WTC11 (cell line): ENCODE data around the gene DOK7. TPM values are rescaled to one million over a fixed set of nuclear protein-coding genes. Genes with fewer than 3 reads are reported as not detected.
A peak's percentile ranks its signal among the peaks of the same experiment; 100 is the strongest.

Source experiments
- ATAC-seq: fragments of 200-7000 bp; cut with Tn5 transposase; 2 replicates; pipeline ENCODE4 v1.10.0; 2021; ENCODE audit warnings: mild to moderate bottlenecking, moderate library complexity
- CTCF ChIA-PET: fragments of 300-600 bp; sonication (Branson Sonifier 250); formaldehyde crosslinking; loops from one replicate; lab custom pipeline; 2021; ENCODE audit warnings: antibody characterized with exemption; lab: Charles Lee
- POLR2A ChIA-PET: fragments of 350-600 bp; sonication (Branson Sonifier 250); formaldehyde crosslinking; loops from one replicate; lab custom pipeline; 2021; ENCODE audit warnings: antibody characterized with exemption; lab: Charles Lee
- DNase-seq: peaks from one replicate; pipeline ENCODE4 v3.0.0; 2021; ENCODE audit warnings: low spot score
- H3K27ac Mint-ChIP-seq: 2 replicates; pipeline ENCODE4 v1.8.0; 2021; ENCODE audit warnings: mixed read lengths
- H3K27me3 Mint-ChIP-seq: 2 replicates; pipeline ENCODE4 v1.8.0; 2021; ENCODE audit warnings: low read depth, mild to moderate bottlenecking, moderate library complexity, mixed read lengths
- H3K36me3 Mint-ChIP-seq: 2 replicates; pipeline ENCODE4 v1.8.0; 2021; ENCODE audit warnings: mixed read lengths
- H3K4me1 Mint-ChIP-seq: 2 replicates; pipeline ENCODE4 v1.8.0; 2022; ENCODE audit warnings: mixed read lengths
- H3K4me3 Mint-ChIP-seq: 2 replicates; pipeline ENCODE4 v1.8.0; 2021; ENCODE audit warnings: mild to moderate bottlenecking, moderate library complexity, mixed read lengths
- H3K9me3 Mint-ChIP-seq: 2 replicates; pipeline ENCODE4 v1.8.0; 2021; ENCODE audit warnings: mixed read lengths
- AR ChIP-seq: fragments of 250-450 bp; sonication (Bioruptor Pico); IDR thresholded peaks from 2 replicates; pipeline ENCODE4 v1.9.0; 2021; ENCODE audit warnings: mild to moderate bottlenecking
- ATF1 ChIP-seq: sonication (generic); formaldehyde crosslinking; IDR thresholded peaks from 2 replicates; pipeline ENCODE4 v1.8.1; 2023; ENCODE audit warnings: mild to moderate bottlenecking, moderate library complexity, missing genetic modification reagents
- CBFB ChIP-seq: sonication (generic); formaldehyde crosslinking; IDR thresholded peaks from 2 replicates; pipeline ENCODE4 v1.8.1; 2022; ENCODE audit warnings: mild to moderate bottlenecking, low read depth, missing genetic modification reagents
- E2F1 ChIP-seq: sonication (generic); formaldehyde crosslinking; IDR thresholded peaks from 2 replicates; pipeline ENCODE4 v1.8.0; 2022; ENCODE audit warnings: mild to moderate bottlenecking, missing genetic modification reagents
- E2F4 ChIP-seq: sonication (generic); formaldehyde crosslinking; IDR thresholded peaks from 2 replicates; pipeline ENCODE4 v1.8.1; 2022; ENCODE audit warnings: low read depth, mild to moderate bottlenecking, moderate library complexity, missing genetic modification reagents, borderline replicate concordance
- FOXJ3 ChIP-seq: sonication (generic); formaldehyde crosslinking; IDR thresholded peaks from 2 replicates; pipeline ENCODE4 v1.9.0; 2021; ENCODE audit warnings: missing genetic modification reagents, mild to moderate bottlenecking, borderline replicate concordance
- HMGA2 ChIP-seq: fragments of 250-450 bp; sonication (Bioruptor Pico); IDR thresholded peaks from 2 replicates; pipeline ENCODE4 v1.4.0; 2021; ENCODE audit warnings: mild to moderate bottlenecking, moderate library complexity
- IRF1 ChIP-seq: sonication (generic); formaldehyde crosslinking; IDR thresholded peaks from 2 replicates; pipeline ENCODE4 v1.8.0; 2023; ENCODE audit warnings: missing genetic modification reagents
- IRF2 ChIP-seq: sonication (generic); formaldehyde crosslinking; IDR thresholded peaks from 2 replicates; pipeline ENCODE4 v1.8.0; 2022; ENCODE audit warnings: low read depth, missing genetic modification reagents, borderline replicate concordance
- JAZF1 ChIP-seq: fragments of 250-450 bp; sonication (Bioruptor Pico); IDR thresholded peaks from 2 replicates; pipeline ENCODE4 v1.9.0; 2021; ENCODE audit warnings: moderate library complexity, mild to moderate bottlenecking, inconsistent platforms
- KAT7 ChIP-seq: sonication (generic); formaldehyde crosslinking; IDR thresholded peaks from 2 replicates; pipeline ENCODE4 v1.8.1; 2023; ENCODE audit warnings: missing genetic modification reagents, mild to moderate bottlenecking, borderline replicate concordance
- MLX ChIP-seq: sonication (generic); formaldehyde crosslinking; IDR thresholded peaks from 2 replicates; pipeline ENCODE4 v1.8.1; 2023; ENCODE audit warnings: mild to moderate bottlenecking, missing genetic modification reagents, moderate library complexity
- NFATC4 ChIP-seq: fragments of 250-450 bp; sonication (Bioruptor Pico); IDR thresholded peaks from 2 replicates; pipeline ENCODE4 v1.9.0; 2021; ENCODE audit warnings: mild to moderate bottlenecking
- NR1H2 ChIP-seq: sonication (generic); formaldehyde crosslinking; IDR thresholded peaks from 2 replicates; pipeline ENCODE4 v1.9.0; 2021; ENCODE audit warnings: mild to moderate bottlenecking, moderate library complexity, missing genetic modification reagents
- PREB ChIP-seq: sonication (generic); formaldehyde crosslinking; IDR thresholded peaks from 2 replicates; pipeline ENCODE4 v1.8.1; 2022; ENCODE audit warnings: mild to moderate bottlenecking, missing genetic modification reagents, moderate library complexity, borderline replicate concordance
- PRRX2 ChIP-seq: fragments of 250-450 bp; sonication (Bioruptor Pico); IDR thresholded peaks from 2 replicates; pipeline ENCODE4 v1.8.0; 2021; ENCODE audit warnings: mild to moderate bottlenecking
- RELA ChIP-seq: sonication (generic); formaldehyde crosslinking; IDR thresholded peaks from 2 replicates; pipeline ENCODE4 v1.8.1; 2022; ENCODE audit warnings: missing genetic modification reagents, mild to moderate bottlenecking, borderline replicate concordance
- STAT6 ChIP-seq: sonication (generic); formaldehyde crosslinking; conservative IDR thresholded peaks from 2 replicates; pipeline ENCODE4 v1.8.1; 2023; ENCODE audit warnings: mild to moderate bottlenecking, low read depth, missing genetic modification reagents, moderate library complexity
- TCF7 ChIP-seq: sonication (generic); formaldehyde crosslinking; IDR thresholded peaks from 2 replicates; pipeline ENCODE4 v1.8.0; 2022; ENCODE audit warnings: mild to moderate bottlenecking, low read depth, missing genetic modification reagents, moderate library complexity
- ZMAT4 ChIP-seq: fragments of 250-450 bp; sonication (Bioruptor Pico); IDR thresholded peaks from 2 replicates; pipeline ENCODE4 v1.9.0; 2021; ENCODE audit warnings: mild to moderate bottlenecking
- ZNF396 ChIP-seq: fragments of 250-450 bp; sonication (Bioruptor Pico); IDR thresholded peaks from 2 replicates; pipeline ENCODE4 v1.8.0; 2021; ENCODE audit warnings: mild to moderate bottlenecking, moderate library complexity, borderline replicate concordance
- ZNF416 ChIP-seq: fragments of 250-450 bp; sonication (Bioruptor Pico); IDR thresholded peaks from 2 replicates; pipeline ENCODE4 v1.9.0; 2021; ENCODE audit warnings: mild to moderate bottlenecking, inconsistent platforms
- ZNF425 ChIP-seq: fragments of 250-450 bp; sonication (Bioruptor Pico); conservative IDR thresholded peaks from 2 replicates; pipeline ENCODE4 v1.9.0; 2021; ENCODE audit warnings: mild to moderate bottlenecking
- total RNA-seq: library from RNA; stranded (reverse); gene quantifications from 3 replicates; pipeline ENCODE4 v1.2.3, GENCODE V29; 2021

The DOK7 gene
- total RNA-seq, 1 experiment from 2014 or later = 0.22 TPM

- TF ChIP-seq E2F1 = no peak
- TF ChIP-seq IRF2 (CRISPR knock-in tag) = no peak
- no peak for TF ChIP-seq AR (CRISPR knock-in tag)
- TF ChIP-seq PRRX2 (CRISPR knock-in tag) = no peak
- no peak for TF ChIP-seq IRF1 (CRISPR knock-in tag)
- no peak for TF ChIP-seq ZNF425 (CRISPR knock-in tag)
- TF ChIP-seq FOXJ3 (CRISPR knock-in tag) = no peak
- no peak for TF ChIP-seq NR1H2
- no peak for TF ChIP-seq ZNF396 (CRISPR knock-in tag)
Measured at GRCh38 chr4:3451956-3452355, 11.2 kb upstream of the DOK7 start (continued).

GRCh38 chr4:3452376-3452775 is 10.7 kb upstream of the DOK7 start:
- ChIA-PET CTCF (interaction anchor here (1.2 to 2.0 kb wide), 5 partner anchors 14 to 134 kb away, joined by 3 to 11 read pairs (median 5); no protein-coding TSS in a partner anchor), POLR2A (no interaction called here)
- Mint-ChIP-seq H3K9me3 (peaks cover 25% of the 10 kb centered on the region), H3K36me3 (peaks cover 15% of the 10 kb centered on the region), H3K4me1 (no peaks in the 10 kb centered on the region), H3K4me3 (no peak overlapping the region), H3K27ac (no peak overlapping the region), H3K27me3 (peaks cover 51% of the 10 kb centered on the region)
- ATAC-seq = peak; percentile 65
- DNase-seq = peak; percentile 48
- no peak for TF ChIP-seq STAT6
- no peak for TF ChIP-seq E2F4 (CRISPR knock-in tag)
- no peak for TF ChIP-seq TCF7 (CRISPR knock-in tag)
- no peak for TF ChIP-seq MLX (CRISPR knock-in tag)
- no peak for TF ChIP-seq ZMAT4 (CRISPR knock-in tag)
- TF ChIP-seq JAZF1 (CRISPR knock-in tag) = no peak
- no peak for TF ChIP-seq HMGA2 (CRISPR knock-in tag)
- no peak for TF ChIP-seq RELA (CRISPR knock-in tag)
- TF ChIP-seq PREB (CRISPR knock-in tag) = no peak
- no peak for TF ChIP-seq CBFB
- no peak for TF ChIP-seq ZNF416 (CRISPR knock-in tag)
- no peak for TF ChIP-seq KAT7 (CRISPR knock-in tag)
- no peak for TF ChIP-seq NFATC4 (CRISPR knock-in tag)
- TF ChIP-seq ATF1 = no peak
